ENCODE data around the gene FBXL2. TPM values are rescaled to one million over a fixed set of nuclear protein-coding genes. Genes with fewer than 3 reads are reported as not detected.

The FBXL2 gene
- total RNA-seq (1 to 10 TPM; 1.2 to 5.8 (median 2.0) TPM), polyA plus RNA-seq (1 to 10 TPM in 1 of 2 donors, under 1 TPM in 1; 0.91 to 1.4 TPM)
- long read RNA-seq, donor 1, partial matches to known transcripts: 0 of 2 reads
- long read RNA-seq, donor 1, other reads (novel, unspliced or antisense): 2 of 2 reads
- long read RNA-seq, donor 2, partial matches to known transcripts: 0 of 5 reads
- long read RNA-seq, donor 2, other reads (novel, unspliced or antisense): 3 of 5 reads
- long read RNA-seq, donor 3, partial matches to known transcripts: 1 of 5 reads
- long read RNA-seq, donor 3, other reads (novel, unspliced or antisense): 4 of 5 reads

DNA sequence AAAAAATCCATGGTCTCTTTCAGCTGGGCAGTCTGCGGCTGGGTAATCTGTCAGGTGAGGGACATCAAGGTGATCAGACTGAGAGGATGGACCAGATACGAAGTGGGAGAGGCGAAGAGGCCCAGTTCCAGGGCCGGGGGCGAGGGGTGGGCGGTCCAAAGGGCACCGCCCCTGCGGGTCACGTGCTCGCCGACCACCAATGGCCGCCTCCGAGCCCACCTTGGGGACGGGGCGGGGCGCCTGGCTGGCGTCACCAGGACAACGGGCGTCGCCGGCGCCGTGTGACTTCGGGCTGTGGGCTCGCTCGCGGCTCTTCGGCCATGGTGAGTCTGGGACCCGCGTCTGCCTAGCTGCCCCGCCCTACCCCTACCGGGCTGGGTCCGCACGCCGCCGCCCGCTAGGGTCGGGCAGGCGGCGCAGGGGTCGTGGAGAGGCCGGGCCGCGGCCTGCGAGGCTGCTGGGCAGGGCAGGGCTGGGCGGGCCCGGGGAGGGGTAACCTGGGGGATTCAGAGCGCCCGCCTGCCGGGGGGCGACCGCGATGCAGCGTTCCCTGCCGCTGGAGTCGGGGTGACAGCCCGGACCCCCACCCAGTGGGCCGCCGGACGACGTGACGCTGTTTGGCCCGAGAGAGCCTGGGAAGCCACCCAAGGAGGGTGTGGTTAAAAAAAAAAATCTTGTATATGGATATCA lies at the start of gene FBXL2:
FBXL2 (plus strand) TSS at position 250 of the 690 bp plus-strand sequence; CDS start at position 321, 71 bp downstream.
- Histone ChIP-seq H3K27me3 (peaks cover 0 to 17% (median 0%) of the 10 kb centered on the region in 9 donors), H3K4me3 (peak within 1 kb of the TSS; percentile 61 to 95 (median 75)), H3K36me3 (no peaks in the 10 kb centered on the region), H3K4me1 (peaks cover 0 to 14% (median 0%) of the 10 kb centered on the region in 12 donors), H3K27ac (peak within 1 kb of the TSS in 5 of 12 donors; percentile 30 to 65 (median 63)), H3K9me3 (peaks cover 0 to 7% (median 0%) of the 10 kb centered on the region in 12 donors)
- intact Hi-C loops (cut with DNase I): no loop called here
- TF ChIP-seq, protein P1, sequence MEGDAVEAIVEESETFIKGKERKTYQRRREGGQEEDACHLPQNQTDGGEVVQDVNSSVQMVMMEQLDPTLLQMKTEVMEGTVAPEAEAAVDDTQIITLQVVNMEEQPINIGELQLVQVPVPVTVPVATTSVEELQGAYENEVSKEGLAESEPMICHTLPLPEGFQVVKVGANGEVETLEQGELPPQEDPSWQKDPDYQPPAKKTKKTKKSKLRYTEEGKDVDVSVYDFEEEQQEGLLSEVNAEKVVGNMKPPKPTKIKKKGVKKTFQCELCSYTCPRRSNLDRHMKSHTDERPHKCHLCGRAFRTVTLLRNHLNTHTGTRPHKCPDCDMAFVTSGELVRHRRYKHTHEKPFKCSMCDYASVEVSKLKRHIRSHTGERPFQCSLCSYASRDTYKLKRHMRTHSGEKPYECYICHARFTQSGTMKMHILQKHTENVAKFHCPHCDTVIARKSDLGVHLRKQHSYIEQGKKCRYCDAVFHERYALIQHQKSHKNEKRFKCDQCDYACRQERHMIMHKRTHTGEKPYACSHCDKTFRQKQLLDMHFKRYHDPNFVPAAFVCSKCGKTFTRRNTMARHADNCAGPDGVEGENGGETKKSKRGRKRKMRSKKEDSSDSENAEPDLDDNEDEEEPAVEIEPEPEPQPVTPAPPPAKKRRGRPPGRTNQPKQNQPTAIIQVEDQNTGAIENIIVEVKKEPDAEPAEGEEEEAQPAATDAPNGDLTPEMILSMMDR (IDR thresholded peaks at IDR 0.05): no peak
- TF ChIP-seq POLR2A (IDR thresholded peaks at IDR 0.05): no peak
- DNase-seq: peak; percentile 59 to 79 (median 65)
- WGBS, 4 donors: 1 to 4% (median 2%) methylated on average over 38 to 63 of the region's 63 CpGs
- peak; percentile 77 to 99 (median 97) for ATAC-seq

- no peak for ATAC-seq
These were observed 48.2 kb upstream of the FBXL2 start for GRCh38 chr3:33229066-33229465.

DNA sequence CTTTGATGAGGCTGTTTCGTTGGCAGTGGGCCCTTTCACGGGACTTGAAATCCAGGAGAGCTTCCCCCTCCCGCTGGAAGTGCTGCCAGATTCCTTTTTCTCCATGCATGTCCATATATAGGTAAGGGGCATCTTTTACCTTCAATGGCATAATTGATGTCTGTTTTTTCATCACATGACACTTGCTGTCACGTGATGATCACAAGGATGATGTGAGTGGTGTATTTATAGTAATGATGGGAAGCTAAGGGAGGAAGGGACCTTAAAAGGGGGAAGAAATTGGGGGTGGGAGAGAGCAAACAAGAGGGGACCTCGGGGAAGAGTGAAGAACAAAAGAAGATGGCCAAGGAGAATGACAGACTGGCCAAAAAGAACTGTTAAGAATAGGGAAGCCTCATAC lies 47.3 kb upstream of the FBXL2 start:
- TF ChIP-seq, protein P1 (IDR thresholded peaks at IDR 0.05): no peak
- no peak for TF ChIP-seq POLR2A (IDR thresholded peaks at IDR 0.05)
- Histone ChIP-seq H3K36me3 (no peaks in the 10 kb centered on the region), H3K4me1 (no peaks in the 10 kb centered on the region), H3K27ac (no peak overlapping the region), H3K4me3 (no peak overlapping the region), H3K27me3 (no peaks in the 10 kb centered on the region), H3K9me3 (no peaks in the 10 kb centered on the region)
- intact Hi-C loops (cut with DNase I): loop anchor here in 1 of 10 donors (10.0 kb wide), 1 partner anchor 95 kb away; no protein-coding TSS in a partner anchor
- WGBS, 4 donors: 50 to 66% (median 55%) methylated on average over 5 of the region's 5 CpGs
- ATAC-seq (no peak), DNase-seq (no peak)

More at GRCh38 chr3:33229066-33229465, 48.2 kb upstream of the FBXL2 start:
- intact Hi-C loops (cut with DNase I): loop anchor here in 1 of 10 donors (10.0 kb wide), 1 partner anchor 94 kb away; no protein-coding TSS in a partner anchor
- 66 to 80% (median 79%) methylated on average over 3 of the region's 3 CpGs for WGBS, 4 donors
- Histone ChIP-seq H3K27ac (no peak overlapping the region), H3K9me3 (no peaks in the 10 kb centered on the region), H3K4me3 (no peak overlapping the region), H3K4me1 (no peaks in the 10 kb centered on the region), H3K27me3 (no peaks in the 10 kb centered on the region), H3K36me3 (no peaks in the 10 kb centered on the region)
- no peak for TF ChIP-seq POLR2A (IDR thresholded peaks at IDR 0.05)
- TF ChIP-seq, protein P1 (IDR thresholded peaks at IDR 0.05): no peak
- no peak for DNase-seq
